ENCODE measurements around the gene AFF3.

DNA sequence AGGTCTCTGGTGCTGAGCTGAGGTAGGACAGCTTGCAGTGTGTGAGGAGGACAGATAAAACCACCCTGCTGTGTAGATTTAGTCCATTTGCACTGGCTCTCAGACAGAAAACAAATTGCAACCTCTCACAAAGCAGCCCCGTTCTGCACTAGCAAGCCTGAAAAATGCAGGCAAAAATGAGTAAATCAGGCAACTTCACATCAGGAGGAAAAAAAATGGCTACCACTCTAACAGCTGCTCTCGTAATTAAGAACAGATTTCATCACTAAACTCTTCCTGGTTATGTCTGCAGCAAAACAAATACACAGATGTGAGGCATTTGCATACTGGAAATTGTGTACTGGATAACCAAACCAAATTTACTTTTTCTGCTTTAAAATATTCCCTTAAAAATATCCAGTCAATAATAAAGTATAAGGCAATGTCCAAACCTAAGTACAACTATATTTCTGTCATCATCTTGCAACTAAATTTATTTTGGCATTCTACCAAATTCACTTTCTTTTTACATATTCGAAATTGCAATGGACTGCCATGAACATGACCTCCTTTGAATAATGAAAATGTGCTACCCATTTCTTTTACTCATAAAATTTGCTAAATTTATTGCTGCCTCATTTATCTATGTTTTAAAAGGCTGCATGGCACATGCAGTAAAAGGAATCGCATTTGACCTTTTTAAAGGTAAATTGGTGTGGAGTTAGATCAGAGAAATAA, 157.4 kb downstream of the AFF3 start:
- TF ChIP-seq, protein P1, sequence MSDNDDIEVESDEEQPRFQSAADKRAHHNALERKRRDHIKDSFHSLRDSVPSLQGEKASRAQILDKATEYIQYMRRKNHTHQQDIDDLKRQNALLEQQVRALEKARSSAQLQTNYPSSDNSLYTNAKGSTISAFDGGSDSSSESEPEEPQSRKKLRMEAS (IDR thresholded peaks at IDR 0.05) = no peak
- TF ChIP-seq, protein P2, sequence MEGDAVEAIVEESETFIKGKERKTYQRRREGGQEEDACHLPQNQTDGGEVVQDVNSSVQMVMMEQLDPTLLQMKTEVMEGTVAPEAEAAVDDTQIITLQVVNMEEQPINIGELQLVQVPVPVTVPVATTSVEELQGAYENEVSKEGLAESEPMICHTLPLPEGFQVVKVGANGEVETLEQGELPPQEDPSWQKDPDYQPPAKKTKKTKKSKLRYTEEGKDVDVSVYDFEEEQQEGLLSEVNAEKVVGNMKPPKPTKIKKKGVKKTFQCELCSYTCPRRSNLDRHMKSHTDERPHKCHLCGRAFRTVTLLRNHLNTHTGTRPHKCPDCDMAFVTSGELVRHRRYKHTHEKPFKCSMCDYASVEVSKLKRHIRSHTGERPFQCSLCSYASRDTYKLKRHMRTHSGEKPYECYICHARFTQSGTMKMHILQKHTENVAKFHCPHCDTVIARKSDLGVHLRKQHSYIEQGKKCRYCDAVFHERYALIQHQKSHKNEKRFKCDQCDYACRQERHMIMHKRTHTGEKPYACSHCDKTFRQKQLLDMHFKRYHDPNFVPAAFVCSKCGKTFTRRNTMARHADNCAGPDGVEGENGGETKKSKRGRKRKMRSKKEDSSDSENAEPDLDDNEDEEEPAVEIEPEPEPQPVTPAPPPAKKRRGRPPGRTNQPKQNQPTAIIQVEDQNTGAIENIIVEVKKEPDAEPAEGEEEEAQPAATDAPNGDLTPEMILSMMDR (IDR thresholded peaks at IDR 0.05; ENCODE audit: low read depth, low read length, missing input control) = no peak
- TF ChIP-seq YY1 (IDR thresholded peaks at IDR 0.05) (no peak), RAD21 (IDR thresholded peaks at IDR 0.05) (no peak)

All from liver (tissue), 3 donors.